ENCODE results near the gene AK9.

Gene AK9

GRCh38 chr6:109628158-109629000 lies 62.6 kb downstream of the AK9 start:
- Histone ChIP-seq H3K9me3 (ENCODE audit: low read length) (no peaks in the 10 kb centered on the region), H3K27ac (ENCODE audit: low read depth, low read length, poor library complexity, severe bottlenecking) (no peak overlapping the region), H3K9me2 (ENCODE audit: low read depth, low read length) (no peaks in the 10 kb centered on the region), H3K27me3 (ENCODE audit: insufficient read depth, low read length) (no peaks in the 10 kb centered on the region), H3K4me2 (ENCODE audit: low read length) (no peak overlapping the region), H3K4me1 (ENCODE audit: insufficient read depth, low read length, severe bottlenecking) (peaks cover 7% of the 10 kb centered on the region), H2AFZ (ENCODE audit: low read length) (no peak overlapping the region), H3F3A (ENCODE audit: insufficient read depth, low read length) (no peaks in the 10 kb centered on the region), H3K36me3 (ENCODE audit: insufficient read depth, low read length) (no peaks in the 10 kb centered on the region), H4K20me1 (ENCODE audit: insufficient read depth, low read length) (no peaks in the 10 kb centered on the region), H3K79me2 (ENCODE audit: insufficient read depth, low read length) (no peaks in the 10 kb centered on the region), H3K9ac (ENCODE audit: low read length) (no peak overlapping the region), H3K4me3 (ENCODE audit: low read depth, low read length, poor library complexity, severe bottlenecking) (no peak overlapping the region)
- TF ChIP-seq CTCF (IDR thresholded peaks at IDR 0.05; ENCODE audit: low read length) = no peak

GRCh38 chr6:109626311-109626710 lies 64.7 kb downstream of the AK9 start:
- TF ChIP-seq CTCF (IDR thresholded peaks at IDR 0.05; ENCODE audit: low read length) (no peak), EZH2 (IDR thresholded peaks at IDR 0.05; ENCODE audit: borderline replicate concordance, low read length) (no peak)
- Histone ChIP-seq H3K9ac (ENCODE audit: low read length) (no peak overlapping the region), H3K9me3 (ENCODE audit: low read length) (no peaks in the 10 kb centered on the region), H3K79me2 (ENCODE audit: insufficient read depth, low read length) (no peaks in the 10 kb centered on the region), H3K36me3 (ENCODE audit: insufficient read depth, low read length) (no peaks in the 10 kb centered on the region), H3F3A (ENCODE audit: insufficient read depth, low read length) (no peaks in the 10 kb centered on the region), H3K4me2 (ENCODE audit: low read length) (no peak overlapping the region), H4K20me1 (ENCODE audit: insufficient read depth, low read length) (no peaks in the 10 kb centered on the region), H3K4me3 (ENCODE audit: low read depth, low read length, poor library complexity, severe bottlenecking) (no peak overlapping the region), H3K27me3 (ENCODE audit: insufficient read depth, low read length) (no peaks in the 10 kb centered on the region), H3K9me2 (ENCODE audit: low read depth, low read length) (no peaks in the 10 kb centered on the region), H3K4me1 (ENCODE audit: insufficient read depth, low read length, severe bottlenecking) (peaks cover 7% of the 10 kb centered on the region), H3K27ac (ENCODE audit: low read depth, low read length, poor library complexity, severe bottlenecking) (no peak overlapping the region), H2AFZ (ENCODE audit: low read length) (no peak overlapping the region)

- no peaks in the 10 kb centered on the region for H3K9me2 ChIP-seq (ENCODE audit: low read depth, low read length)
- no peaks in the 10 kb centered on the region for H3K9me3 ChIP-seq (ENCODE audit: low read length)
- H3K4me3 ChIP-seq (ENCODE audit: low read depth, low read length, poor library complexity, severe bottlenecking) = no peak overlapping the region
- H3K27me3 ChIP-seq (ENCODE audit: insufficient read depth, low read length) = no peaks in the 10 kb centered on the region
- no peaks in the 10 kb centered on the region for H3K36me3 ChIP-seq (ENCODE audit: insufficient read depth, low read length)
- H3K79me2 ChIP-seq (ENCODE audit: insufficient read depth, low read length) = no peaks in the 10 kb centered on the region
- H3K9ac ChIP-seq (ENCODE audit: low read length) = no peak overlapping the region
- peaks cover 7% of the 10 kb centered on the region for H3K4me1 ChIP-seq (ENCODE audit: insufficient read depth, low read length, severe bottlenecking)
- no peak overlapping the region for H3K27ac ChIP-seq (ENCODE audit: low read depth, low read length, poor library complexity, severe bottlenecking)
- no peaks in the 10 kb centered on the region for H3F3A ChIP-seq (ENCODE audit: insufficient read depth, low read length)
- TF ChIP-seq EZH2 (IDR thresholded peaks at IDR 0.05; ENCODE audit: borderline replicate concordance, low read length) = no peak
- no peak for TF ChIP-seq CTCF (IDR thresholded peaks at IDR 0.05; ENCODE audit: low read length)
- no peak overlapping the region for H2AFZ ChIP-seq (ENCODE audit: low read length)
- no peaks in the 10 kb centered on the region for H4K20me1 ChIP-seq (ENCODE audit: insufficient read depth, low read length)
- no peak overlapping the region for H3K4me2 ChIP-seq (ENCODE audit: low read length)
Measured at GRCh38 chr6:109625199-109625598, 65.8 kb downstream of the AK9 start.
